Measurements from ENCODE around the gene ABCE1.

Gene ABCE1

DNA sequence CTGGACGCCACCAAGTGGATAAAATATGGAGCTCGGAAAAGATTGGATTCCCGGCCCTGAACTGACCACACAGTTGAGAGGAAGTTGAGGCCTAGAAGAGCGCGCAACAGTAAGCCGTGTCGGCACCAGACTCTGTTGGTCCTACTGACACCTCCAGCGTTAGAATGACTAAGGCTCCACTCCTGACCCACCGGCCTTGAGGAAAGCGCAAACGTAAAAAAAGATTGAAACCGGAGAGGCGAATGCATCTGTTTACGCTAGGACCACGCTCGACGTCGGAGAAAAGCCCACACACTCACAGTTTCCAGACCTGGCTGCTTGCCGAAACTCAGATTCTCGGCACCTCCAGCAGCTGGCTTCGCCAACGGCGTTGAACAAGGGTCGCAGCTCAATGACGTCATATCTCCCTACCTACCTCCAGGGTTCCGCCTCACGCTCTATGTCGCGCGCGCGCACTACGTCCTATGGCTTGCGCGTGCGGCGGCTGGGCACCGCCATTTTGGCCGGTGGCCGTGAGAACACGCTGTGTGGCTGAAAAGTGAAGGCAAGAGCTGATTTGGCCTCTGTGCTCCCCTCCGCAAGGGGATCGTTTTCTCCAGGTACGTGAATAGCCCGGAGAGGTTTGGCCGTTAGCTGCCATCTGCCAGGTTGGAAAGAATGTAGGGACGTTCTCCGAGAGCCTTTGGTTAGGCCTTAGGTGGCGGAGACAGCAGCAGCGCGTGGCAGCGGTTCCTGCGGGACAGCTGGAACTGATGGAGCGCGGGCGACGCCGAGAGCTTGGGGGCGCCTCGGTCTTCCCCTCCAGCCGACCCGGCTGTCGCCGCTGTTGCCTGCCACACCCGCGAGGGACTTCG lies at the start of gene ABCE1, which contains the start of gene ANAPC10:
ABCE1 (plus strand) TSS at position 491 of the 854 bp plus-strand sequence. CDS start 6,102 bp downstream, outside the sequence.
ANAPC10 (minus strand) TSS at position 376 of the 854 bp plus-strand sequence. CDS start 2,097 bp downstream, outside the sequence.
- peak; percentile 84 to 89 (median 87) for DNase-seq (ENCODE audit: low read depth in 3 of 3, low spot score in 1 of 3)

DNA sequence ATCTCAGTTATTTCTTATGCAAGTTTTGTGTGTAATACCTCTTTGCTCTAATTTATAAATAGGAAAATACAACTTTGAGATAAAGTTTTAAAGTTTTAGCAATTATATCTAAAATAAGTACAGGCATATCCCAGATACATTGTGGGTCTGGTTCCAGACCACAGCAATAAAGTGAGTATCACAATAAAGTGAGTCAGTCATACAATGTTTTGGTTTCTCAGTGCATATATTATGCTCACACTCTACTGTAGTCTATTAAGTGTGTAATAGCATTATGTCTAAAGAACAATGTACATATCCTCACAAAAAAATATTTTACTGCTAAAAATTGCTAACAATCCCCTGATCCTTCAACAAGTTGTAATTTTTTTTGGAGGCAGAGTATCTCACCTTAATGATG lies 49.3 kb upstream of the ABCE1 start:
- DNase-seq (ENCODE audit: low read depth in 3 of 3, low spot score in 1 of 3), result no peak

DNA sequence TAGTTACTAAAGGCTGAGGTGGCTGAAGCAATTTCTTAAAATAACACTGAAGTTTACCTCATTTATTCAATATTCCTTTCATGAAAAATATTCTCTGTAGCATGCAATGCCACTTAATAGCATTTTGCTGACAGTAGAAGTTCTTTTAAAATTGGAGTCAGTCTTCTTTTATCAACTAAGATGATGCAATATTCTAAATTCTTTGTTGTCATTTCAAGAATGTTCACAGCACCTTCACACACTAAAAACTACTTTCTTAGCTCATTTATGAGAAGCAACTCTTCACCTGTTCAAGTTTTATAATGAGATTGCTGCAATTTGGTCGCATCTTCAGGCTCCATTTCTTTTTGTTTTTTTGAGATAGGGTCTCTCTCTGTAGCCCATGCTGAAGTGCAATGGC lies 48.9 kb upstream of the ABCE1 start:
- DNase-seq (ENCODE audit: low read depth in 3 of 3, low spot score in 1 of 3), result no peak

DNA sequence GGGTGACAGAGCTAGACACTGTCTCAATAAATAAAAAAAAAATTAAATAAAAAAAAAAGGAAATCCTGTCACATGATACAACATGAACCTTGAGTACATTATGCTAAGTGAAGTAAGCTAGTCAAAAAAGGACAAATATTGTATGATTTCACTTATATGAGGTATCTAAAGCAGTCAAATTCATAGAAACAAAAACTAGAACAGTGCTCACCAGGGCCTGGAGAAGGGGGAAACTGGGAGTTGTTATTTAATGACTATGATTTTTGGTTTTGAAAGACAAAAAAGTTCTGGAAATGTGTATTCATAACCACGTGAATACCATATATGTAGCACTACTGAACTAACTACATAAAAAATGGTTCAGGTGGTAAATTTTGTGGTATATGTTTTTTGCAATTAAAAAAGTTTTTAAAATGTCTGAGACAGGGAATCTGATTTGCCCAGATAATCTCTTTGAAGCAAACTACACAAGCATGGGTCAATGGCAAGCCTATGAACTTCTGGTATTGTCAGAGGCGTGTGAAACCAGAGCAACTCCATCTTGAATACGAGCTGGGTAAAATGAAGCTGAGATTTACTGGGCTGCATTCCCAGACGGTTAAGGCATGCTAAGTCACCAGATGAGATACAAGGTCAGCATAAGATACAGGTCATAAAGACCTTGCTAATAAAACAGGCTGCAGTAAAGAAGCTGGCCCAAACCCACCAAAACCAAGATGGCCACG lies 42.4 kb upstream of the ABCE1 start:
- DNase-seq (ENCODE audit: low read depth in 3 of 3, low spot score in 1 of 3), result no peak

DNA sequence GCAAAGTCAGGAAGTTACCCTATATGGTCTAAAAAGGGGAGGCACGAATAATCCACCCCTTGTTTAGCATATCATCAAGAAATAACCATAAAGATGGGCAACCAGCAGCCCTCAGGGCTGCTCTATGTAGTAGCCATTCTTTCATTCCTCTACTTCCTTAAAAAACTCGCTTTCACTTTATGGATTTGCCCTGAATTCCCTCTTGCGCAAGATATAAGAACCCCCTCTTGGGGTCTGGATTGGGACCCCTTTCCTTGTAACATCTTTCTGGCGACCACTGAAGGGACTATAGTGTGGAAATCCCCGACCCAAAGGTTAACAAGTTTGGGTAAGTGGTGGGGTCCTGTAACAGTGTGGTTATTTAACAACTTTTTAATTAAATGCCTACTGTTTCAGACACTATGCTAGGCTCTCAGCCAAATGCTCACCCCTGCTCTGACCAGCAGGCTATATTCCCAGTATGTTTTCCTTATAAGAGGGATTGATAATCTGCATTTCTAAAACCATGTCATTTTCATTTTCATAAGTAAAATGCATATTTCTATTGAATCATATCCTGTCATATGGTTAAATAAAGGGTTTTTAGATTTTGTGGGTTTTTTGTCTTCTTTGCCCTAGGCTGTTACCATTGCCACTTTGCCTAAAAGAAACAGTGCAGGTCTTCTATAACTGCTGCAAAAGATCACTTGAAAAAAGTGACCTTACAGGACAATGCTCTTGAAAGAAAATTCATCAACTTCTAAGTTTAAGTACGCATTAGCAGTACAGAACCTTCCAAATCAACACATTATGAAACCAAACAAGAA lies 41.6 kb upstream of the ABCE1 start:
- DNase-seq (ENCODE audit: low read depth in 3 of 3, low spot score in 1 of 3), result no peak

DNA sequence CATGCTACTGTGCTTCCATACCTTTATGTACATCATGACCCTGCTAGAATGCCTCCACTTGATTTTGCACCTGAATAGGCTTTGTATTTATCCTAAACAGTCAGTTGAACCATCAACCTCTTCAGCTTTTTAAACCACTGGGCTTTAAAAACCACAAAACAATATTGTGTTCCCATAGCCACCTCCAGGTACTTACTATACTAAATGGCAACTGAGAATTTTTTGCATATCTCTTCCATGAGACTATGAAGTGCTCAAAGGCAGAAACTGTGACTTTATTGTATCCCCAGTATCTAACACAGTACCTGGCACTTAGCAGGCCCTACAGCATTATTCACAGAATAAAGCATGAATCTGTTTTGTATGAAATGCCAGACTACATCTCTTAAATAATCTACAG lies 39.9 kb upstream of the ABCE1 start:
- no peak for DNase-seq (ENCODE audit: low read depth in 3 of 3, low spot score in 1 of 3)

DNA sequence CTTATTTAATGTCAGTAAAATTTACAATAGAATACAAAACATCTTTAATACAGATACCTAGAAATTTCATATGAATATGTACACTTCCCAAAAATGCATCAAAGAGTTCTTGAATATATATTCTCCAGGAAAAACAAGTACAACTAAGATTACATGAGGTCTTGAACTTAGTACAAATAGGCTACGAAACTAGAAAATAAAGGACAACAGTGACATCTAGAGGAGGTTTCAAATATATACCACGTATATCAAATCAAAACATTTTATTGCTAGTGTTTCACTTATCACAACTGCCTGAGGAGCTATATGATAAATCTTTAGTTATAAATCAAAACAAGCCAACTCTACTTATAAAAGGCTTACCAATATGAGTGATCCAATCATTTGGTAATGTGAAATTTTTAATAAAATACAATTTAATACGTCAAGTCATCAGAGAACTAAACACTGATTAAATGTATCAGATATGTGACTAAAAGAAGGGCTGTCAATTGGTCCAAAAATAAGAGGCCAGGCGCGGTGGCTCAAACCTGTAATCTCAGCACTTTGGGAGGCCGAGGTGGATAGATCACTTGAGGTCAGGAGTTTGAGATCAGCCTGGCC lies 36.7 kb upstream of the ABCE1 start:
- DNase-seq (ENCODE audit: low read depth in 3 of 3, low spot score in 1 of 3), result no peak

DNA sequence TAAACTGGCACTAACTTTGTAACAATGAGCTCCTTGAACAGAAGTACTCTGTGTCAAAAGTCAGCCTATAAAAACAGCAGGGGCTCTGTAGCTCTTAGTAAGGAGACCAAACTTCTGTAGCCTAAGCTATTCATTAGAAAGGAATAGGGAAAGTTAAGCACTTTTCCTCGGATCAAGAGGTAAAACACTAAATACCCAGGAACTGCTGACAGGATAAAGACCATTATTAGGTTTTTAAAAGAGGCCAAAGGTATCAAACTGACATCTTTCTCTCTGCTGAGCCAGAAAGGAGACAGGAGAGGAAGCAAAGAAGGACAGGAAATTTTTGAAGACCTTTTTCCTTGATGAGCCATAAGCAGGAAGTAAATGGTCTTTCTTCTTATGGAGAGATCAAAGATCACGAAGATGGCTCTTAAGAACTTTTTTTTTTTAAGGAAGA lies 32.0 kb upstream of the ABCE1 start:
- no peak for DNase-seq (ENCODE audit: low read depth in 3 of 3, low spot score in 1 of 3)

DNA sequence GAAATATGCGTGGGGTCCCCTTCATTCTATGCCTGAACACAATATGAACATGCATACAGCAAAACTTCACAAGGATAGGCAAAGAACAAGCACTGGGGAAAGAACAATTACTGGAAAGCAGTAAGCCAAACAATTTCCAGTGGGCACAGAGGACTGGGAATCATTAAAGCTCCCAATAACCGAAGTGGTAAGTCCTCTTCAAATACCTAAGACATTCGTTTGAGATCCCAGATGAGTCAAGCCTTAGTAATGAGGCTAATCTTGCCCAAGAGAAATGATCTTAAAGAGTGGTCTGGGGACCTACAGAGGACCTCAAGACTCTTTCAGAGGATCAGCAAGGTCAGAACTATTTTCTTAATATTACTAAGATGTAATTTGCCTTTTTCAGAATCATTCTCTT lies 28.8 kb upstream of the ABCE1 start:
- DNase-seq (ENCODE audit: low read depth in 3 of 3, low spot score in 1 of 3), result no peak

DNA sequence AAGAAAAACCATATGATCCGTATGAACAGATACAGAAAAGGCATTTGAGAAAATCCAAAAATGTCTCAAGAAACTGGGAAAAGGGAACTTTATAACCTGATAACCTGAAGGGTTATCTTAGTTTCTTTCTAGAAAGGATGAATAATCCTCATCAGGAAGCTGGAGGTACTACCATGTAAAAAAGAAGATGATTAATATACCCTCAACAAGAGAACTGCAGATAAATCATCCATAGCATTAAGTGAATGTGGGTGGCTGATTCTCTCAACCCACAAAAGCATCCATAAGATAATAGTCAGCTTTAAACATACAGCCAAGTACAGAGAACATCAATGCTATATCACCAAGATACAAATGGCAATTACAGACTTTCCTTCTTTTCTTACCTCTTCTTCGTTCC lies 26.6 kb upstream of the ABCE1 start:
- no peak for DNase-seq (ENCODE audit: low read depth in 3 of 3, low spot score in 1 of 3)

DNA sequence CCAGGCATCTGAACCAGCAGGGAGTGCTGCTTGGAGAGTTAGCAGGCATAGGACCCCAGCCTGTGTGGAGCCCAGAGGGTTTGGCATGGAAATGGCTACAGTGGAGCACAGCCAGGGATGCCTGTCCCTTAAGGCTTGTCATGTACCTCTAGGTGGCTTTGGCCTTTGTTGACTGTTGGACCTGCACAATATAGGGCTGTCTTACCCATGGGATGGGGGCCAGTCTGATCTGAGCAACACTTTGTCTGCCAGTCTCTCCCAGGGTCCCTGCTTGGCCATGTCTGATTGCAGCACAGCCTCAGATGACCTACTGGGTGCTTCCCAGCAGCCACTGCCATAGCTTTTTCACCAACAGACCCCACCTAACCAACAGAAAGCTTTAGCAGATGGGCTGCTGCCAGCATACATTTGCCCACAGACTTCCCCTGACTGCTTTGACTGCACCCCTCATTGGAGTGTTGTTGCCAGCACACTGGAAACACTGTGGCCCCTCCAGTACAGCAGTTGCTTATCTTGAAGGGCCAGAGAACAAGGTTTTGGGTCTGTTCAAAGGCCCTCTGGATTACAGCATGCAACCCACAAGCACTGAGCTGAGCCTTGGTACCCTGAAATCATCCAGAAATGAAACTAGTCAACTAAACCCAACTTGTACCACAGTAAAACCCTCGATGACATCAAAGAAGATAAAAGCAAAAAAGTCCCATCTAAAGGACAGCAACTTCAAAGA lies 22.2 kb upstream of the ABCE1 start:
- DNase-seq (ENCODE audit: low read depth in 3 of 3, low spot score in 1 of 3), result no peak

DNA sequence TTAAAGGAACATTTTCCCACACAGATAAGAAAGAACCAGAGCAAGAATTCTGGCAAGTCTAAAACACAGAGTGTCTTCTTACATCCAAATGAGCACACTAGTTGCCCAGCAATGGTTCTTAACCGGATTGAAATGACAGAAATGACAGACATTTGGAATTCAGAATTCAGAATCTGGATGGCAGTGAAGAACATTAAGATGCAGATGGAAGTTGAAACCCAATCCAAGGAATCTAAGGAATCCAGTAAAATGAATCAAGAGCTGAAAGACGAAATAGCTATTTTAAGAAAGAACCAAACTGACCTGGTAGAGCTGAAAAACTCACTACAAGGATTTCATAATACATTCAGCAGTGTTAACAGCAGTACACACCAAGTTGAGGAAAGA lies 21.6 kb upstream of the ABCE1 start:
- DNase-seq (ENCODE audit: low read depth in 3 of 3, low spot score in 1 of 3), result no peak

DNA sequence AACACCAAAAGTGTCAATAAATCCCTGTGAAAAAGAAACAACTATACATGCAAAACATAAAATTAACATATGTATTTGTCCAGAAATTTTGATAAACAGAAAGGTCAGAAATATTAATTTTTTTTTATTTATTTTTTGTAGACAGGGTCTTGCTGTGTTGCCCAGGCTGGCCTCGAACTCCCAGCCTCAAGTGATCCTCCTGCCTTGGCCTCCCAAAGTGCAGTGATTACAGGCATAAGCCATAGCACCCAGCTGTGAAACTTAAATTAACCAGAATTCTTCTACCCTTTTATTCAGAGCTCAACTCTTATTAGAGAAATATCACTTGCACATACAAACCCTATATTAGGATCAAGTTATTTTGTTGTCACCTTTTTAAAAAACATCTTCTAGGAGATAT lies 16.4 kb upstream of the ABCE1 start:
- DNase-seq (ENCODE audit: low read depth in 3 of 3, low spot score in 1 of 3), result no peak

DNA sequence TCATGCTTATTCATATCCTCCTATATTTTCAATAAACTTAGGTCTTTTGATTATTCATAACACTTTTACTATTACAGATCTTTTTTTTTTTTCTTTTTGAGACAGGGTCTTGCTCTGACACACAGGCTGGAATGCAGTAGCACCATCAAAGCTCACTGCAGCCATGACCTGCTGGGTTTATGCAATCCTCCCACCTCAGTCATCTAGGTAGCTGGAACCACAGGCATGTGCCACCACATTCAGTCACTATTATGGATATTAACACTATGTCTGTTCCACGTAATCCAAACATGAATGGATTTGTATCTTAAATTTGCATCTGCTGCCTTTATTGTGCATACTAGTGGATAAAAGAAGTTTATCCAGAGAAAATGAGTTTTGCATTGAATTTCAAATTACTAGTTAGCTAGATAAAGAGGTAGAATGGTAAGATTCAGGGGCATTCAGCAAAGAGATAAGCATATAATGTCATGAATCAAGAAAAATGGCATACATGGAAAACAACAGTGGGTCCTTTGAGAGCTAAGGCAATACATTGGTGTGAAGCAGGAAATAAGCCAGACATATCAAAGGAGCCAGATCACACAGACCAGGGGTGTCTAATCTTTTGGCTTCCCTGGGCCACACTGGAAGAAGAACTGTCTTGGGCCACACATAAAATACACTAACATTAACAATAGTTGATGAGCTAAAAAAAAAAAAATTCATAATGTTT lies 14.1 kb upstream of the ABCE1 start:
- DNase-seq (ENCODE audit: low read depth in 3 of 3, low spot score in 1 of 3), result no peak

DNA sequence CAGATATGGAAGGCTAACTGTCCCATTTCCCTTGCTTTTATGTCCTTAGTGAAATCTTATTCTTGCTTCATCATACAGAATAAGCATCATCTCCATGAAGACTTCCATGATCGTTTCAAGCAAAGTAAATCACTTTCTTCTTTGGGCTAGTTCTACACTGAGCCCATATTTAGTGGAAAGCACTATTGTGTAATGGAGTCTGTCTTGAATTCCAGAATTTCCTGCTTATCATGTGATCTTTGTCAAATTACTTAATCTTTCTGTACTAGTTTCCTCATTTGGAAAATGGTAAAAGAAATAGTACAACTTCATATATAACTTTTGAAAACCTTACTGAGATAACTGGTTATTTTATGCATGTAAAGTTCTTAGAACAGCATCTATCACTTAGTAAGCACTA lies 7.7 kb upstream of the ABCE1 start:
- no peak for DNase-seq (ENCODE audit: low read depth in 3 of 3, low spot score in 1 of 3)

DNA sequence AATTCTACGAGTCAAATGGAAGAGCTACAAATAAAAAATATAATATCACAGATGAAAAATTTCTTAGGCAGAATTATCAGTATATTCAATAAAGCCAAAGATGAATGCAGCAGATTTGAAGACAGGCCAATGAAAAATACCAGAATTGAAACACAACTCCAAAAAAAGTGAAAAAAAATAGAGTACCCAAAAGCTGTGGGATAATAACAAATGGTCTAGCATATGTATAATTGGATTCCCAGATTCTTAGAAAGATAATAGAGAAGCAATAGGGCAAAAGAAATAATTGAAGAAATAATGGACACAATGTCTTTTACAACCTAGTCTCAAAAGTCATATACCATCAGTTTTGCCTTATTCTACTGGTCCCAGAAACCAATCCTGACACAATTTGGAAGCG lies 4.5 kb upstream of the ABCE1 start:
- no peak for DNase-seq (ENCODE audit: low read depth in 3 of 3, low spot score in 1 of 3)

DNA sequence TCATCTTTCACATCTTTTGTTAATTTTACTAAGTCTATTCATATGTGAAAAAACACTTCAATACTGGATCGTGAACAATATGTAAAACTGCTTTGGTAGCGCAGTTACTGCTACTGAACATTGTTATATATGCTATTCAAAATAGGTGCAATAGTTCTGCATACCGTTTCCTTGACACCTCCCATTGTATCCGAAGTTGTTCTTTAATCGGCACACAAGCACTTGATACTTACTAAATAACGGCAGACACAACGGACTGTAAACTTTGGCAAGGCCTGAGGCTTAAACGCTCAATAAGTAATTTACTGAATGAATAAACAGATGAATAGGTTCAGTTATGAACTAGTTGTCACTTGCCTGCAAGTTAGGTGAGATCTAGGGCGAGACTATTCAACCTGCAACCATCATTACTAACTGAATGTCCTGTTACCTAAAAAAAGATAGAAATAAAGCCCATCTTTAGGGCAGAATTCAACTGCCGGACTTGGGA lies 735 bp upstream of the ABCE1 start:
- DNase-seq (ENCODE audit: low read depth in 3 of 3, low spot score in 1 of 3), result no peak

DNA sequence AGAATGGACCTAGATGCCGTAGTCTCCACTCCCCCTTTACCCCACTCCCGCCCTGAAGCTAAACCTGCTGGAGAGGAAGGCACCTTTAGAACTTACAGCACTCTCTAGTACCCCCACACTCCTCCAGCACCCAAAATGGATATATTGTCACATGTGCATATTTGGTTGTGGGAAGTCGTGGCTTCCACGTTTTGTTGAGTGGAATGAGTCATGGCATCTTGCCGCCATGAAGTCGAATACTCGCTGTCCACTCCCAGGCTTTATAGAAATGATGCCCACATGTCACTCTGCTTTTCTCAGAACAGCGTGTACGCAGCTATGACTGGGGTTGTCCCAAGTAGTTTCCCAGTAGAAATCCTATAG lies 545 bp downstream of the ABCE1 start:
- DNase-seq (ENCODE audit: low read depth in 3 of 3, low spot score in 1 of 3), result peak in 2 of 3 donors; percentile 1 to 10

DNA sequence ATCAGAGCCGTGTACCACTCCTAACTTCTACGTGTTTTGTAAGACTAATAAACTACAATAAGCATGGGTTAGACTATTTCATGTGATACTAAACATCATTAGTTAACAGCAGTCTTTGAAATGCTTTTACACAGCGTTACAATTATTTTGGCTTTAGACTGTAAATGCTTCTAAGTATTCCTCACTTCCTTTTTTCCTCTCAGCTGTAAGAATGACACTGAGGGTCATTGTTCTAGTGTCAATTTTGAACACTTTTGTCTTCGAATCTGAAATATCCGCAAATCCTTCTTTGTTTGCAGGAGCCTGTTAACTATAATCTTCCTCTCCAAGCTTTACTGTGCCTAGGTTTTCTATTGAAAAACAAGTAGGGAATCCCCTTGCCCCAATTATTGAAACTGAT lies 1.5 kb downstream of the ABCE1 start:
- no peak for DNase-seq (ENCODE audit: low read depth in 3 of 3, low spot score in 1 of 3)

DNA sequence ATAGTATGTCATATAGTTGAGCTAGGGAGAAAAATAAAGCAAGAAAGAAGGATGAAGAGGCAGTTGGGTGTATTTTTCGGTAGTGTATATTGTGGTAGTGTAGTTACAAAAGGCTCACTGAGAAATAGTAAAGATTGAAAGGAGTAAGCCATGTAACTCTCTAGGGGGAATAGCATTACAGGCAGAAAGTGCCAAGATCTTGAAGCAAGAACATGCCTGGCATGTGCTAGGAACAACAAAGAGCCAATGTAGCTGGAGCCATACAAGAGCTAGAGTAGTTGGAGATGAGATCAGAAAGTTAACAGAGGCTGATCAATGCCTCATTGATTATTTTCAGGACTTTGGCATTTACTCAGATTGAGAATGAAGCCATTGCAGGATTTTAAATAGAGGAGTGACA lies 3.0 kb downstream of the ABCE1 start:
- DNase-seq (ENCODE audit: low read depth in 3 of 3, low spot score in 1 of 3), result no peak
